ENCODE results near the gene APMAP.

Gene APMAP

GRCh38 chr20:25032478-25033264 is 40.1 kb upstream of the APMAP start:
- Histone ChIP-seq H3K9ac (ENCODE audit: low read length) (peak overlapping the region; percentile 47), H3K4me1 (ENCODE audit: control insufficient read depth, insufficient read depth, low read length) (peaks cover 52% of the 10 kb centered on the region), H3K9me3 (ENCODE audit: control insufficient read depth, low read length) (no peaks in the 10 kb centered on the region), H3K4me3 (ENCODE audit: low read length) (no peak overlapping the region), H3K27me3 (ENCODE audit: control insufficient read depth, insufficient read depth, low read length) (no peaks in the 10 kb centered on the region), H3K36me3 (ENCODE audit: control insufficient read depth, insufficient read depth, low read length) (no peaks in the 10 kb centered on the region)

- Histone ChIP-seq H3K9ac (ENCODE audit: low read length) (peak overlapping the region; percentile 47), H3K9me3 (ENCODE audit: control insufficient read depth, low read length) (no peaks in the 10 kb centered on the region), H3K4me3 (ENCODE audit: low read length) (no peak overlapping the region), H3K27me3 (ENCODE audit: control insufficient read depth, insufficient read depth, low read length) (no peaks in the 10 kb centered on the region), H3K4me1 (ENCODE audit: control insufficient read depth, insufficient read depth, low read length) (peaks cover 46% of the 10 kb centered on the region), H3K36me3 (ENCODE audit: control insufficient read depth, insufficient read depth, low read length) (no peaks in the 10 kb centered on the region)
Measured at GRCh38 chr20:25032065-25032477, 39.5 kb upstream of the APMAP start.

GRCh38 chr20:25031241-25031640 is 38.7 kb upstream of the APMAP start:
- no peaks in the 10 kb centered on the region for H3K27me3 ChIP-seq (ENCODE audit: control insufficient read depth, insufficient read depth, low read length)
- H3K36me3 ChIP-seq (ENCODE audit: control insufficient read depth, insufficient read depth, low read length), result no peaks in the 10 kb centered on the region
- no peak overlapping the region for H3K9ac ChIP-seq (ENCODE audit: low read length)
- H3K4me3 ChIP-seq (ENCODE audit: low read length), result no peak overlapping the region
- no peaks in the 10 kb centered on the region for H3K9me3 ChIP-seq (ENCODE audit: control insufficient read depth, low read length)
- H3K4me1 ChIP-seq (ENCODE audit: control insufficient read depth, insufficient read depth, low read length), result peaks cover 38% of the 10 kb centered on the region

GRCh38 chr20:25030649-25031207 is 38.2 kb upstream of the APMAP start:
- H3K27me3 ChIP-seq (ENCODE audit: control insufficient read depth, insufficient read depth, low read length), result no peaks in the 10 kb centered on the region

GRCh38 chr20:25030007-25030648 is 37.6 kb upstream of the APMAP start:
- no peaks in the 10 kb centered on the region for H3K27me3 ChIP-seq (ENCODE audit: control insufficient read depth, insufficient read depth, low read length)
- peaks cover 29% of the 10 kb centered on the region for H3K4me1 ChIP-seq (ENCODE audit: control insufficient read depth, insufficient read depth, low read length)
- no peak overlapping the region for H3K9ac ChIP-seq (ENCODE audit: low read length)

More at GRCh38 chr20:25030649-25031207, 38.2 kb upstream of the APMAP start:
- Histone ChIP-seq H3K9me3 (ENCODE audit: control insufficient read depth, low read length) (no peaks in the 10 kb centered on the region), H3K4me1 (ENCODE audit: control insufficient read depth, insufficient read depth, low read length) (peaks cover 32% of the 10 kb centered on the region), H3K36me3 (ENCODE audit: control insufficient read depth, insufficient read depth, low read length) (no peaks in the 10 kb centered on the region), H3K4me3 (ENCODE audit: low read length) (no peak overlapping the region), H3K9ac (ENCODE audit: low read length) (no peak overlapping the region)

GRCh38 chr20:25025986-25026605 is 33.5 kb upstream of the APMAP start:
- Histone ChIP-seq H3K9me3 (ENCODE audit: control insufficient read depth, low read length) (no peaks in the 10 kb centered on the region), H3K4me1 (ENCODE audit: control insufficient read depth, insufficient read depth, low read length) (peaks cover 21% of the 10 kb centered on the region), H3K27me3 (ENCODE audit: control insufficient read depth, insufficient read depth, low read length) (no peaks in the 10 kb centered on the region), H3K36me3 (ENCODE audit: control insufficient read depth, insufficient read depth, low read length) (no peaks in the 10 kb centered on the region), H3K4me3 (ENCODE audit: low read length) (no peak overlapping the region), H3K9ac (ENCODE audit: low read length) (no peak overlapping the region)

More at GRCh38 chr20:25030007-25030648, 37.6 kb upstream of the APMAP start:
- Histone ChIP-seq H3K36me3 (ENCODE audit: control insufficient read depth, insufficient read depth, low read length) (no peaks in the 10 kb centered on the region), H3K4me3 (ENCODE audit: low read length) (no peak overlapping the region), H3K9me3 (ENCODE audit: control insufficient read depth, low read length) (no peaks in the 10 kb centered on the region)

DNA sequence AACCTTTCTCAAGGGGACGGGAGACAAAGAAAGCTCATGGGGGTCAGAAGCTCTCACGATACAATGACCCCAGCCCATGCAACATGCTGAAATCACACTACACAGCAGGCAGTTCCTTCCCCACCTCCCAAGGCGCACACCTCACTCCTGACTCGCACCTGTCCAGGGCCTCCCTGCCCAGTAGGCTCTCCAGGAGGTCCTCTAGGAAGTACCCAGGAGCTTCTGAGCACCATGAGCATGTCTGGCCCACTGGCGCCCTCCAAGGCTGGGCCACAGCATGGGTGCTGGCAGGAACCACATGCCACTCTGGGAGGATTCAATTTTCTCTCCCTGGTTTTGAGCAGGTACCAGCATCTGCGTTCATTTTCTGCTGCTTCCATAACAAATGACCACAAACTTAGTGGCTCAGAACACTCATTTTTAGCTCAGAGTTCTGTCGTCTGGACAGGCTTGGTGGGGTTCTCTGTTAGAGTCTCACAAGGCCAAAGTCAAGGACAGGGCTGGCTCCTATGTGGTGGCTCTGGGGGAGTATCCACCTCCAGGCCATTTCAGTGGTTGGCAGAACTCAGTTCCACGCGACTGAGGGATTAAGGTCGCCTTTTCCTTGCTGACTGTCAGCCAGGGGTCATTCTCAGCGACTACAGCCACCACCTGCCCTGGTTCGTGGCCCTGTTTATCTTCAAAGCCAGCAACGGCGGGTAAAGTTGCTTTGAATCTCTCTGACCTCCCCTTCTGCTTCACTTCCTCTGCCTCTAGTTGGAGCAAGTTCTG is 32.7 kb upstream of the APMAP start:
- Histone ChIP-seq H3K4me3 (ENCODE audit: low read length) (no peak overlapping the region), H3K36me3 (ENCODE audit: control insufficient read depth, insufficient read depth, low read length) (no peaks in the 10 kb centered on the region), H3K4me1 (ENCODE audit: control insufficient read depth, insufficient read depth, low read length) (peaks cover 27% of the 10 kb centered on the region), H3K9ac (ENCODE audit: low read length) (no peak overlapping the region), H3K27me3 (ENCODE audit: control insufficient read depth, insufficient read depth, low read length) (no peaks in the 10 kb centered on the region), H3K9me3 (ENCODE audit: control insufficient read depth, low read length) (no peaks in the 10 kb centered on the region)

DNA sequence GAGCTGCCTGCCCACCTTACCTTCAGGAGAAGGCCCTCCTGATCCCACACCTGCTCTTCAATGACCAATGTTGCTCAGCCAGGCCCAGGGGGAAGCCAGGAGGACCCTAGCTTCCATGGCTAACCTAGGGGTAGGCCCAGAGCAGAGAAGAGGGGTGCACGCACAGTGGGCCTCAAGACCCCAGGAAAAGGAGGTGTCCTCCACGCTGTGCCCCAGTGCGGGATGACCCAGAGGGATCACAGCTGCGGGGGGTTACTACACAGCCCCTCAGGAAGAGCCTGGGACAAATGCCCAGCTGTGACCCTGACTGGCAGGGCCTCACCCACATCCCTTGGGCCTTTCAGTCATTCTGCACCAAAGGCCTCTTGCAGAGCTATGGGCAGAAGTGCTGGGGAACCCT is 31.6 kb upstream of the APMAP start:
- H3K4me3 ChIP-seq (ENCODE audit: low read length), result no peak overlapping the region
- no peak overlapping the region for H3K9ac ChIP-seq (ENCODE audit: low read length)
- H3K27me3 ChIP-seq (ENCODE audit: control insufficient read depth, insufficient read depth, low read length), result no peaks in the 10 kb centered on the region
- H3K9me3 ChIP-seq (ENCODE audit: control insufficient read depth, low read length), result no peaks in the 10 kb centered on the region
- H3K36me3 ChIP-seq (ENCODE audit: control insufficient read depth, insufficient read depth, low read length), result no peaks in the 10 kb centered on the region
- peaks cover 38% of the 10 kb centered on the region for H3K4me1 ChIP-seq (ENCODE audit: control insufficient read depth, insufficient read depth, low read length)

- no peak overlapping the region for H3K9ac ChIP-seq (ENCODE audit: low read length)
- H3K9me3 ChIP-seq (ENCODE audit: control insufficient read depth, low read length), result no peaks in the 10 kb centered on the region
- no peak overlapping the region for H3K4me3 ChIP-seq (ENCODE audit: low read length)
- no peaks in the 10 kb centered on the region for H3K27me3 ChIP-seq (ENCODE audit: control insufficient read depth, insufficient read depth, low read length)
- peaks cover 46% of the 10 kb centered on the region for H3K4me1 ChIP-seq (ENCODE audit: control insufficient read depth, insufficient read depth, low read length)
- H3K36me3 ChIP-seq (ENCODE audit: control insufficient read depth, insufficient read depth, low read length), result no peaks in the 10 kb centered on the region
Measured at GRCh38 chr20:25023356-25023755, 30.8 kb upstream of the APMAP start.

DNA sequence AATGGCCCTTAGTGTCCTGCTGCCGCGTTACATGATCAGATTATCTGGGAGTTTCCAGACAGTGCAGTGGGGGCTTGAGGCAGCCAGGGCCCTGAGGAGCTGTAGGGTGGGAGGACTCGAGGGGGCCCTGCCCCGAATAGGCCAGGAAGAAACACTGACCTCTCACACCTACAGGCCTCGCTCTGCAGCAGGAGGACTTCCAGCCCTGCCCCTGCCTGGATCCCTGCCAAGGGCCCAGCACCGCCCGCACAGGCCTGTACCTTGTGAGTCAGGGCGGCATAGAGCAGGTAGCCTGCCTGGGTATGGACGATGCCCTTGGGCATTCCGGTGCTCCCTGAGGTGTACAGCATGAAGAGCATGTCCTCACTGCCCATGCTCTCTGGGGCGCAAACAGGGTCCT is 30.1 kb upstream of the APMAP start:
- H3K27me3 ChIP-seq (ENCODE audit: control insufficient read depth, insufficient read depth, low read length), result no peaks in the 10 kb centered on the region
- no peaks in the 10 kb centered on the region for H3K36me3 ChIP-seq (ENCODE audit: control insufficient read depth, insufficient read depth, low read length)
- H3K4me1 ChIP-seq (ENCODE audit: control insufficient read depth, insufficient read depth, low read length), result peaks cover 52% of the 10 kb centered on the region
- H3K9me3 ChIP-seq (ENCODE audit: control insufficient read depth, low read length), result no peaks in the 10 kb centered on the region
- no peak overlapping the region for H3K9ac ChIP-seq (ENCODE audit: low read length)
- H3K4me3 ChIP-seq (ENCODE audit: low read length), result no peak overlapping the region

- Histone ChIP-seq H3K36me3 (ENCODE audit: control insufficient read depth, insufficient read depth, low read length) (no peaks in the 10 kb centered on the region), H3K9me3 (ENCODE audit: control insufficient read depth, low read length) (no peaks in the 10 kb centered on the region), H3K27me3 (ENCODE audit: control insufficient read depth, insufficient read depth, low read length) (no peaks in the 10 kb centered on the region), H3K4me3 (ENCODE audit: low read length) (no peak overlapping the region), H3K4me1 (ENCODE audit: control insufficient read depth, insufficient read depth, low read length) (peaks cover 63% of the 10 kb centered on the region), H3K9ac (ENCODE audit: low read length) (no peak overlapping the region)
Measured at GRCh38 chr20:25021336-25021735, 28.8 kb upstream of the APMAP start.
